IPS-15b (cell line): Measurements from ENCODE around the gene SLC35F3.
"Not testable (repeated sequence)": the region's sequence is repeated elsewhere in the genome, so short reads cannot be mapped to it uniquely, and the experiment has no call there.

Experiments used
- H3K27me3 ChIP-seq: one replicate; pipeline ENCODE4 v1.6.1; 2013; ENCODE audit warnings: low read length; ENCODE audit not compliant: control insufficient read depth, insufficient read depth
- H3K36me3 ChIP-seq: one replicate; pipeline ENCODE4 v1.6.1; 2013; ENCODE audit warnings: low read length; ENCODE audit not compliant: control insufficient read depth, insufficient read depth
- H3K4me1 ChIP-seq: one replicate; pipeline ENCODE4 v1.6.1; 2013; ENCODE audit warnings: mild to moderate bottlenecking, low read length; ENCODE audit not compliant: control insufficient read depth, insufficient read depth
- H3K4me3 ChIP-seq: one replicate; pipeline ENCODE4 v1.5.1; 2013; ENCODE audit warnings: low read depth, low read length
- H3K9ac ChIP-seq: one replicate; pipeline ENCODE4 v1.6.1; 2013; ENCODE audit warnings: low read depth, mild to moderate bottlenecking, low read length
- H3K9me3 ChIP-seq: one replicate; pipeline ENCODE4 v1.6.1; 2013; ENCODE audit warnings: mild to moderate bottlenecking, low read length; ENCODE audit not compliant: control insufficient read depth, insufficient read depth

The SLC35F3 gene

DNA sequence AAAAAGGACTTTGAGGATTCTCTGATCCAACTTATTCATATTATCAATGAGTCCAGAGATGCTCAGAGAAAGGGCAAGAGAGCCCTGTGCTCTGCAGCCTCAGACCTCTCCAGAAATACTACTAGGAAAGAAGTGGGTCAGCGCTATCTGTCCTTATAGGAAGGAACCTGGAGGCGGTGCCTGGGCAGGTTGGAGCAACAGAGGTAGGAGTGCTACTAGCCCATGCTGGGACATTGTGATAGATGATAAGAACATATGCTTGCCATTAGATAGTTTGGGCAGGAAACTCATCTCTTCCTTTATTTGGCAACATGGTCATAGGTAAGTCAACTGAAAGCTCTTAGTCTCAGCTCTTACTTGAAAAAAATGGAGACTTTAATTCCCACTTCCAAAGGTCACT, 335.0 kb downstream of the SLC35F3 start:
- no peak overlapping the region for H3K9ac ChIP-seq
- H3K27me3 ChIP-seq = no peaks in the 10 kb centered on the region
- no peaks in the 10 kb centered on the region for H3K9me3 ChIP-seq
- H3K4me3 ChIP-seq = no peak overlapping the region
- no peaks in the 10 kb centered on the region for H3K4me1 ChIP-seq
- H3K36me3 ChIP-seq = no peaks in the 10 kb centered on the region

DNA sequence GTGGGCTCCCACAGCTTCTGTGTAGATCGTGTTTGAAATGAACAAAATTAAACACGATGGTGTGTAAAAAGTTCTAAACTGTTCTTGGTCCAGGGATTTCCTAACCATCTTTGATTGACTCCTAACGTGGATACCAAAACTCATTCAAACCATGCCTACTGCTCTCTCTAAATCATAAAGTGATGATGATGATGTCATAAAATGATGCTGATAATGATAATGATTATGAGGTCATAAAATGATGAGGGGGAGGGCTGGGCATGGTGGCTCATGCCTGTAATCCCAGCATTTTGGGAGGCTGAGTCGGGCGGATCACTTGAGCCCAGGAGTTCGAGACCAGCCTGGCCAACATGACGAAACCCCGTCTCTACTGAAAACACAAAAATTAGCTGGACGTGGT, 335.5 kb downstream of the SLC35F3 start:
- no peaks in the 10 kb centered on the region for H3K36me3 ChIP-seq
- no peaks in the 10 kb centered on the region for H3K9me3 ChIP-seq
- no peak overlapping the region for H3K9ac ChIP-seq
- no peak overlapping the region for H3K4me3 ChIP-seq
- no peaks in the 10 kb centered on the region for H3K27me3 ChIP-seq
- H3K4me1 ChIP-seq = no peaks in the 10 kb centered on the region

DNA sequence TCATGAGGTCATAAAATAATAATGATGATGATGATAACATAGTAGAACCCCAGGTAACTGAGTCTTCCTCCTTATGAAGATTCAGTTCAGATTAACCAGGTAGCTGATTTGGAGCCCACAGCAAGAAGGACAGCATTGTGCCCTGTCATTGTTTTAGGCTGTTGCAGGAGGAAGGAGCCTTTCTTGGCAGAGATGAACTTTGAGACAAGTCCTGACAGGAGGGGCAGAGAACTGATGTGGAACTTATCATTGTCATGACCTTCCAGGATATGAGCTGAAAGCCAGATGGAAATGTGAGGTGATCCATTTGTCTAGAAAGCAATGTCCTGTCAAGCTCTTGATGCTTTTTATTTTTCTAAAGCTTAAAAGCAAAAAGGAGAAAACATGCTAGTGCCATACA, 336.2 kb downstream of the SLC35F3 start:
- Histone ChIP-seq H3K27me3 (no peaks in the 10 kb centered on the region), H3K9ac (no peak overlapping the region), H3K9me3 (no peaks in the 10 kb centered on the region), H3K4me3 (no peak overlapping the region), H3K36me3 (no peaks in the 10 kb centered on the region), H3K4me1 (no peaks in the 10 kb centered on the region)

DNA sequence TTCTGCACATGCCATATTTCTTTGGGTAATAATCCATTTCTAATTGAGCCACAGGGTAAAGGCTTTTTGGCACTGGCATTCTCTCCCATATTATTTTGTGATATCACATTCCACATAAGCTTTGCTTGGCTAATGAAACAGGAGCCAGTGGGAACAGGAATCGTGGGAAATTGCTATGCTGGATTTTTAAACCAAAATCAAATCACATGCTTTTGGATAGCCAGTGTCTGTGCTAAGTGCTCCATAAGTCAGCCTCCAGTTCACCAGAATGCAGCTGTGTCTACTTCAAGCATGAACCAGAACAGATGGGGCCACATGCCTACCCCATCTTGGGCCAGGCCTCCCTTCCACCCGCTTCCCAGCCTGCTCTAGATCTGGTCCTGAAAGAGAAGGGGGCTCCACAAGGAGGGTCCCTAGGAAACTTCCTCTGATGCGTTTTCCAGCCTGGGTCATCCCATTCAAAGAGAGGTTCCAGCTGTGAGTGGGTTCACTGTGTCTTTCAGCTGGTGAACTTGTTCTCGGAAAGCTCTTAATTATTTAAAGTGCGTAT, 337.5 kb downstream of the SLC35F3 start:
- Histone ChIP-seq H3K4me3 (no peak overlapping the region), H3K9ac (no peak overlapping the region), H3K9me3 (no peaks in the 10 kb centered on the region), H3K36me3 (no peaks in the 10 kb centered on the region), H3K4me1 (no peaks in the 10 kb centered on the region), H3K27me3 (no peaks in the 10 kb centered on the region)

DNA sequence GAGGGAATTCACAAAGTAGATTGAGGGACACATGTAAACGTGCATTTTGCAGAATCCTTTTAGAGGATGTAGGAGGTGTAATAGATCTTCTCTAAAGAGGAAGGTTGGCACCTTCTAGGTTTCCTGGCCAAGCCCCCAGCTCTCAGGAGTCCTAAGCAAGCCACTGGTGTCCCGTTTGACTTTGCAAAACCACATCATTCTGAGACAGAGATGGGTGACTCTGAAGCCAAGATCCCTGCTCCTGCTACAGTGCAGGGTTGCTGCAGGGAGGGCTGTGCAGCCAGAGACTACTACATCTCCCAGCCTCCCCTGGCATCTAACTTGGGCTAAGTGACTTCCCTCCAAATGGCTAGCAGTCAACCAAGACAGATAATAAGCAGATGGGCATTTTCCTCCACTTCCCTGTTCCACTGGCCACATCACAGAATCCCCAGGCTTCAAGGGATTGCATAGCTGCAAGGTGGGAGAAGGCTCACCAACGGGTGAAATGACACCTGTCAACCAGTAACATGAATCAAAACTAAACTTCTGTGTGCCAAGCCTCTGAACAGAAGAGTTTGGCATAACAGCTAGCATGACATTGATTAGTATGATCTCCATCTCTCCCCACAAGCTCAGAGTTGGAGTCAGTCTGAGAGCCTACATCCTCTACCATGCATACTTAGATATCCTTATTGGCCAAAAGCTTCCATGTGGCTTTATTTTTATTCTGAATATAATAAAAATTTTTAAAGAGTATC, 339.2 kb downstream of the SLC35F3 start:
- H3K9ac ChIP-seq = no peak overlapping the region
- H3K4me1 ChIP-seq = no peaks in the 10 kb centered on the region
- no peaks in the 10 kb centered on the region for H3K36me3 ChIP-seq
- H3K27me3 ChIP-seq = no peaks in the 10 kb centered on the region
- no peak overlapping the region for H3K4me3 ChIP-seq
- no peaks in the 10 kb centered on the region for H3K9me3 ChIP-seq

DNA sequence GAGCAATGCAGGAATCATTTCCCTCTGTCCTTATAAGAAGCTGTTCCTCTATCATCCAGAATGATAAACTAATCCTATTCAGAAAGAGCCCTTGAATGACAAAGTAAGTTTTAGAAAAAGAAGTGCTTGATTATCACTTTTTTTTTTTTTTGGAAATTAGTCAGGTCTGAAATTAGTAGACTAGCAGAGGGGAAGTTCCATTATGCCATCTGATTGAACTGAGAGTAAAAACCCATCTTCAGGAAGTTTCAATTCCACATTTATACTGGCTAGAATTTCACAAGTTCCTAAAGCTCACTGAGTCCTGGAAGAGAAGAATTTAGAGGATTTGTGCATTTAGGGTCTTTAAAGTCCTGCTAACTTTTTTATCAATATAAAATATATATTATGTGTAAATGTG, 340.0 kb downstream of the SLC35F3 start:
- H3K27me3 ChIP-seq = no peaks in the 10 kb centered on the region
- H3K9ac ChIP-seq = no peak overlapping the region
- no peak overlapping the region for H3K4me3 ChIP-seq
- H3K36me3 ChIP-seq = no peaks in the 10 kb centered on the region
- H3K9me3 ChIP-seq = no peaks in the 10 kb centered on the region
- no peaks in the 10 kb centered on the region for H3K4me1 ChIP-seq

DNA sequence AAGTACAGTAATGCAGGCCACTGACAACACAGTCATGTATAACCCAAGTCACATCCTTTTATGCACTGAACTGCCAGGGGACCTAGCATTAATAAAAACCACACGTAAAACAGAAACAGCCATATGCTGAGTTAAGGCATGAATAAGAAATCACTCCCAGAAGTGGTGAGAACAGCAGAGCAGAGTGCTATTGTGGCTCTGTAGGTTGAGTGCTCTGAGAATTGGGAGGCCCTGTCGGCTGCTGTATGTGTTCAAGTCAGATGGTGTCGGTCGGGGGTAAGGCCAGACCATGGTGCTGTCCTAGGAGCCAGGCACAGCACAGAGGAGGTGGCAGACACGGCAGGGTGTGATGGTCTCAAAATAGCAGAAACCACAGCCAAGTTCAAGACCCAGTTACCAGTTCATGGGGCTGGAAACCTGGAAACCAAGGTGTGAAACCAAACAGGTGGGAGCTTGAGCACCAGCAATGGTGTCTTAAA, 342.2 kb downstream of the SLC35F3 start:
- H3K36me3 ChIP-seq = no peaks in the 10 kb centered on the region
- no peak overlapping the region for H3K9ac ChIP-seq
- H3K27me3 ChIP-seq = no peaks in the 10 kb centered on the region
- no peaks in the 10 kb centered on the region for H3K9me3 ChIP-seq
- no peak overlapping the region for H3K4me3 ChIP-seq
- peaks cover 3% of the 10 kb centered on the region for H3K4me1 ChIP-seq

DNA sequence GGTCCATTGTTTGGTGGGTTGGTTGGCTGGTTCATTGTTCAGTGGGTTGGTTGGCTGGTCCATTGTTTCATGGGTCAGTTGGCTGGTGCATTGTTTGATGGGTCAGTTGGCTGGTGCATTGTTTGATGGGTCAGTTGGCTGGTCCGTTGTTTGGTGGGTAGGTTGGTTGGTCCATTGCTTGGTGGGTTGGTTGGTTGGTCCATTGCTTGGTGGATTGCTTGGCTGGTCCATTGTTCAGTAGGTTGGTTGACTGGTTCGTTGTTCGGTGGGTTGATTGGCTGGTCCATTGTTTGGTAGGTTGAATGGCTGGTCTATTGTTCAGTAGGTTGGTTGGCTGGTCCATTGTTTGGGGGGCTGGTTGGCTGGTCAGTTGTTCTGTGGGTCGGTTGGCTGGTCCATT, 343.3 kb downstream of the SLC35F3 start:
- H3K27me3 ChIP-seq, H3K4me3 ChIP-seq, H3K9ac ChIP-seq, H3K9me3 ChIP-seq, H3K4me1 ChIP-seq, H3K36me3 ChIP-seq: not testable (repeated sequence)

DNA sequence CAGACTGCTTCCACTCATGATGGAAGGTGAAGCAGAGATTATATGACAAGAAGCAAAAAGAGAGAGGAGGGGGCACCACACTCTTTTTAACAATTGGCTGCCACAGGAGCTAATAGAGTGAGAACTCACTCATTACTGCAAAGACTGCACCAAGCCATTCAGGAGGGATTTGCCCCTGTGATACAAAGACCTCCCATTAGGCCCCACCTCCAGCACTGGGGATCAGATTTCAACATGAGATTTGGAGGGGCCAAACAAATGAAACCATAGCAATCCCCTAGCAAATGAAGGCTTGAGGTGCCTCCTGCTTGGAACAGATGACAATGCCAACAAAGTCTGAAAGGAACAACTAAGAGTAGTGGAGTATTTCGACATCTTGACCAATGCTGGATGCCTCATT, 346.3 kb downstream of the SLC35F3 start:
- Histone ChIP-seq H3K27me3 (no peaks in the 10 kb centered on the region), H3K9me3 (no peaks in the 10 kb centered on the region), H3K9ac (no peak overlapping the region), H3K4me1 (peaks cover 3% of the 10 kb centered on the region), H3K36me3 (no peaks in the 10 kb centered on the region), H3K4me3 (no peak overlapping the region)

DNA sequence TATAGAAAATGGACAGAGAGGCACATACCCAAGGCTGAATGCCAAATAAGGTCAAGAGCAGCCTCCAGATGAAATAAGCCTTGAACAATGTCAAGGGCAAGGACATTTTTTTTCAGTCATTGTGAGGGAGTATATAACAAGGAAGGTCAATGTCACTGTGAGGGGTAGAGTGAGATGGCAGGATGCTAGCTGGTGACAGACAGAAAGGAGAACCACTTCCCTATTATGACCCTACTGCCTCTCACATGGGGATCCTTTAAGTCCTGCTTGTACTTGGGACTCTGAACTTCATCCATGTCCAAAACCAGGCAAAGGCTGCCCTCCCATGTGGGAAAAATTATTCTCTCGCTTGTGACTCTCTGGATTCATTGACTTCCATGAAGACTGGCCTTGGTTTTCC, 349.3 kb downstream of the SLC35F3 start:
- Histone ChIP-seq H3K36me3 (no peaks in the 10 kb centered on the region), H3K9me3 (no peaks in the 10 kb centered on the region), H3K9ac (no peak overlapping the region), H3K27me3 (no peaks in the 10 kb centered on the region), H3K4me1 (peaks cover 3% of the 10 kb centered on the region), H3K4me3 (no peak overlapping the region)

DNA sequence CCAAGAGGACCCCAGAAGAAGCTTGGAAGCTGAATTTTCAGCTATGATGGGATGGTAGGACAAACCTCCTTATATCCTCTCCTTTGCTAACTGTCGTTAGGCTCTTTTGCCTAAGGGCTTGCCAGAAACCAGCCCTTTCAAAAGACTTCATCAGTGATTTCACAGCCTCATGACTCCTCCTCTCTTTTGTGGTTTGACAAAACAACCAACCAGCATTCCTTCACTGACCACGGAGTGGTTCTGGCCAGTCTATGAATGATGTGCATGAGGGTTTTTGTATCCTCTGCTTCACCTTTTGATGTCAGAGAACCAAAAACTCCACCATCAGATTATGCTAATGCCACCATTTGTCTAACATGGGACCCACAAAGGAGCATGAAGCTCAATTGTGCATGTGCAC, 351.9 kb downstream of the SLC35F3 start:
- Histone ChIP-seq H3K9ac (no peak overlapping the region), H3K4me3 (no peak overlapping the region), H3K36me3 (no peaks in the 10 kb centered on the region), H3K9me3 (no peaks in the 10 kb centered on the region), H3K4me1 (no peaks in the 10 kb centered on the region), H3K27me3 (no peaks in the 10 kb centered on the region)

DNA sequence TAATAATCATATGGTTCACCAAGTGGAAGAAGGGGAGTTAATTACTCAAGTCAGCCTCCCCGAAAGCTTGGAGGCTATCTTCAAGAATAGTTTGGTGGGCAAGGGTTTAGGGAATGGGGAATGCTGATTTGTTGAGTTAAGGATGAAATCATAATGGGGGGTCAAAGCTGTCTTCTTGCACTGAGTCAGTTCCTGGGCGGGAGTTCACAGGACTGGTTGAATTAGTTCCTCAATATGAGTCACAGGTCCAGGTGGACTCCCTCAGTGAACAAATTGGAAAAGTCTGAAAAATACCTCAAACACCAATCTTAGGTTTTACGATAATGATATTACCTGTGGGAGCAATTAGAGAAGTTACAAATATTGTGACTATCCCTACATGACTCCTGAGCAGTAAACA, 353.6 kb downstream of the SLC35F3 start:
- no peak overlapping the region for H3K4me3 ChIP-seq
- H3K9me3 ChIP-seq = no peaks in the 10 kb centered on the region
- H3K4me1 ChIP-seq = no peaks in the 10 kb centered on the region
- no peaks in the 10 kb centered on the region for H3K27me3 ChIP-seq
- H3K36me3 ChIP-seq = no peaks in the 10 kb centered on the region
- no peak overlapping the region for H3K9ac ChIP-seq
